Limb (tissue), 2 donors: ENCODE measurements around the gene PDCD7.
"Not testable (repeated sequence)": the region's sequence is repeated elsewhere in the genome, so short reads cannot be mapped to it uniquely, and the experiment has no call there.

Experiments
- DNase-seq, 2 donors: peaks; one replicate each; pipeline ENCODE4 v3.0.0-alpha.2; 2016; ENCODE audit errors: extremely low spot score in 2 of 2

PDCD7 gene

GRCh38 chr15:65133548-65134200 lies at the start of gene PDCD7:
TSS of gene PDCD7 (minus strand) at chr15:65133808. CDS start at chr15:65133781, 27 bp downstream.
- peak; percentile 91 to 96 for DNase-seq

- no peak for DNase-seq
These were observed 48.9 kb upstream of the PDCD7 start for GRCh38 chr15:65182538-65182937.

GRCh38 chr15:65181582-65182353 lies 48.2 kb upstream of the PDCD7 start:
- not testable (repeated sequence) for DNase-seq

- no peak for DNase-seq
These were observed 46.6 kb upstream of the PDCD7 start for GRCh38 chr15:65180167-65180566.

GRCh38 chr15:65177901-65178300 lies 44.3 kb upstream of the PDCD7 start:
- no peak for DNase-seq

- no peak for DNase-seq
These were observed 42.4 kb upstream of the PDCD7 start for GRCh38 chr15:65176056-65176455.

- DNase-seq = no peak
These were observed 41.9 kb upstream of the PDCD7 start for GRCh38 chr15:65175511-65175910.

GRCh38 chr15:65174509-65174908 lies 40.9 kb upstream of the PDCD7 start:
- DNase-seq = no peak

GRCh38 chr15:65172531-65172930 lies 38.9 kb upstream of the PDCD7 start:
- no peak for DNase-seq

- no peak for DNase-seq
These were observed 37.8 kb upstream of the PDCD7 start for GRCh38 chr15:65171428-65171827.

GRCh38 chr15:65165875-65166274 lies 32.3 kb upstream of the PDCD7 start:
- DNase-seq = no peak

- no peak for DNase-seq
These were observed 30.5 kb upstream of the PDCD7 start for GRCh38 chr15:65164139-65164538.

GRCh38 chr15:65163041-65163440 lies 29.4 kb upstream of the PDCD7 start:
- no peak for DNase-seq

GRCh38 chr15:65156692-65157091 lies 23.1 kb upstream of the PDCD7 start:
- DNase-seq = no peak

- DNase-seq = no peak
These were observed 21.1 kb upstream of the PDCD7 start for GRCh38 chr15:65154720-65155119.

- no peak for DNase-seq
These were observed 14.3 kb upstream of the PDCD7 start for GRCh38 chr15:65147902-65148301.

GRCh38 chr15:65146438-65146837 lies 12.8 kb upstream of the PDCD7 start:
- DNase-seq = no peak

- not testable (repeated sequence) for DNase-seq
These were observed 5.0 kb upstream of the PDCD7 start for GRCh38 chr15:65138631-65139030.

GRCh38 chr15:65137893-65138292 lies 4.3 kb upstream of the PDCD7 start:
- not testable (repeated sequence) for DNase-seq

GRCh38 chr15:65137089-65137488 lies 3.5 kb upstream of the PDCD7 start:
- DNase-seq = not testable (repeated sequence)

GRCh38 chr15:65134538-65134937 lies 930 bp upstream of the PDCD7 start:
- DNase-seq = no peak

- peak in 1 of 2 donors; percentile 61 for DNase-seq
These were observed 595 bp downstream of the PDCD7 start for GRCh38 chr15:65132878-65133547.
